HG03521 (cell line): ENCODE measurements around the gene RHO.

Experiments
- ATAC-seq: cut with Tn5 transposase; IDR thresholded peaks from one replicate; pipeline ENCODE4 v1.9.1; 2021; ENCODE audit warnings: mild to moderate bottlenecking, moderate library complexity; ENCODE audit not compliant: unreplicated experiment

RHO gene

GRCh38 chr3:129519896-129520715 lies 8.3 kb upstream of the RHO start:
- no peak for ATAC-seq

- ATAC-seq = no peak
These were observed 7.5 kb upstream of the RHO start for GRCh38 chr3:129520960-129521359.

GRCh38 chr3:129521611-129522010 lies 6.8 kb upstream of the RHO start:
- no peak for ATAC-seq

GRCh38 chr3:129522953-129523352 lies 5.5 kb upstream of the RHO start:
- no peak for ATAC-seq

- no peak for ATAC-seq
These were observed 4.4 kb upstream of the RHO start for GRCh38 chr3:129524081-129524480.

GRCh38 chr3:129525341-129525968 lies 3.0 kb upstream of the RHO start:
- no peak for ATAC-seq

GRCh38 chr3:129526121-129526900 lies 2.1 kb upstream of the RHO start:
- ATAC-seq = peak; percentile 84

- no peak for ATAC-seq
These were observed 1.2 kb upstream of the RHO start for GRCh38 chr3:129527262-129527661.

GRCh38 chr3:129529436-129530210 lies 1.2 kb downstream of the RHO start:
- no peak for ATAC-seq

GRCh38 chr3:129530251-129530791 lies 1.9 kb downstream of the RHO start:
- ATAC-seq = no peak

GRCh38 chr3:129530821-129531220 lies 2.4 kb downstream of the RHO start:
- no peak for ATAC-seq

- ATAC-seq = no peak
These were observed 3.3 kb downstream of the RHO start for GRCh38 chr3:129531699-129532098.

- ATAC-seq = no peak
These were observed 3.8 kb downstream of the RHO start for GRCh38 chr3:129532261-129532660.

- ATAC-seq = no peak
These were observed 5.0 kb downstream of the RHO start for GRCh38 chr3:129533406-129533805.

- no peak for ATAC-seq
These were observed 6.1 kb downstream of the RHO start for GRCh38 chr3:129534428-129535027.

GRCh38 chr3:129535075-129535474 lies 6.6 kb downstream of the RHO start:
- no peak for ATAC-seq

GRCh38 chr3:129536374-129536667 lies 7.9 kb downstream of the RHO start:
- no peak for ATAC-seq

- no peak for ATAC-seq
These were observed 8.4 kb downstream of the RHO start for GRCh38 chr3:129536804-129537203.

- no peak for ATAC-seq
These were observed 10.8 kb downstream of the RHO start for GRCh38 chr3:129539206-129539605.

- no peak for ATAC-seq
These were observed 12.5 kb downstream of the RHO start for GRCh38 chr3:129540776-129541516.
